Measurements from ENCODE around the gene SPRY2.

GRCh38 chr13:80371840-80372509 lies 31.0 kb upstream of the SPRY2 start:
- TF ChIP-seq CTBP1 (IDR thresholded peaks at IDR 0.05; ENCODE audit: borderline replicate concordance) (no peak), FOXM1 (IDR thresholded peaks at IDR 0.05; ENCODE audit: borderline replicate concordance) (no peak), SP1 (IDR thresholded peaks at IDR 0.05) (no peak), NFRKB (IDR thresholded peaks at IDR 0.05) (no peak)

Measured in HEK293T (cell line).